CD4-positive, alpha-beta T cell treated with Interleukin-1 beta for 1 hour (primary cell): ENCODE measurements around the gene INAFM1.

Experiments used
- DNase-seq, 2 donors: peaks; one replicate each; pipeline ENCODE4 v3.0.0-alpha.2; 2020 to 2022

The INAFM1 gene

DNA sequence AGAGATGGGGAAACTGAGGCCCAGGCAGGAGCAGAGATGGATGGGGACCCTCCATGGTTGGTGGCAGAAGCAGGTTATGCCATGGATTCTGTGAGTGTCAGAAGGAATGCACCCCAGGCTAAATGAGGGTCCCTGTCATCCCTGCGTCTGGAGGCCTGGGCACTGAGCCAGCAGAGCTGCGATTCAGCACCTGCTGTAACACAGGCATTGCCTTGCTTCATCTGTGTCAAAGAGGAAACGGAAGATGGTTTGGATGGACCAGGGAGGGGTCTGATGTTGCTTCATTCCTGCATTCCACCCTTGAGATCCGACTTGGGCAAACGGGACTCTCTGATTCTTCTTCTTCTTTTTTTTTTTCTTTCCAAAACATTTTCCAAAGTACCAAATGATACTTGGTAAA, 36.1 kb downstream of the INAFM1 start:
- DNase-seq, result peak in 1 of 2 donors; percentile 52

DNA sequence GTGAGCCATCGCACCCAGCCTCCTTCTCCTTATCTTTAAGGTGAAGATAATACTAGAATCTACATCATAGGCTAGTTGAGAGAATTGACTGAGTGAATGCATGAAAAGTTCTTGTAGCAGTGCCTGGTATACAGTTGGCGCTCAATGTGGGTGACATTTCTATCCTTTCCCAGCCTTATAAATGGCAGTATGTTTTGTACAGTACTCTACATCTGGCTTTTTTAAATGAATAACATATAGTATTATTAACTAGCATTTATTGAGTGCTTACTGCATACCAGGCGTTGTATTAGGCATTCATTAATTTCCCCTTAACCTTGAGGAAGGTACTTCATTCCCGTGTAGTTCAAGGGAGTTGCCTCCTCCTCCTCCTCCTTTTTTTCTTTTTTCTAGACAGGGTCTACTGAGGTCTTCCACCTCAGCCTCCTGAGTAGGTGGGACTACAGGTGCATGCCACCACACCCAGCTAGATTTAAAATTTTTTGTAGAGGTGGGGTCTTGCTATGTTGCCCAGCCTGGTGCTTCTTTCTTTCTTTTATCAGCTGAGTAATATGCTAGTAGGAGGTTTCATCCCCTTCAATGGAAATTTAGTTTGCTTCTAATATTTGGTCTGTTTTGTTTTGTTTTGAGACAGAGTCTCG, 37.8 kb downstream of the INAFM1 start:
- DNase-seq, result no peak

DNA sequence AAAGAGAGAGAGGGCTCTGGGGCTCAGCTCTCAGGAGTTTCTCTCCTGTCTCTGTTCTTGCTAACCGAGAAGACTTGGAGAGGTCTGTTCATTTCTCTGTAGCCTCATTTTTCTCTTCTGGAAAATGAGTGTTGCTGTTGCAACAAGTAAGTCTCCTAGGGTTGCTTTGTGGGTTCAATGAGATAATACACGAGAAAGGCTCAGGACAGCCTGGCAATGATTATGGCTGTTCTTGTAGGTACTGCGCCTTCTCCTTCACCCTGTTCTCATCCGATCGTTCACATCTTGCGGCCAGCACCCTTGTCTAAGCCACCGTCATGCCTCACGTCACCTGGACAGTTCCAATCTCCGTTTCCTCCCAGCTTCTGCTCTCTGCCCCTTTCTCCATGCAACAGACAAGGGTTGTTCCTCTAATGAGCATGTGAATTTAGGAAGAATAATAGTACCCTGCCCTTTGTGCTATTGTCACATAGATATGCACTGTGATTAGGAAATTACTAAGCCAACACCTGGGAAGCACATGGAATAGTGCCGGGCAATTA, 39.1 kb downstream of the INAFM1 start:
- DNase-seq, result no peak

DNA sequence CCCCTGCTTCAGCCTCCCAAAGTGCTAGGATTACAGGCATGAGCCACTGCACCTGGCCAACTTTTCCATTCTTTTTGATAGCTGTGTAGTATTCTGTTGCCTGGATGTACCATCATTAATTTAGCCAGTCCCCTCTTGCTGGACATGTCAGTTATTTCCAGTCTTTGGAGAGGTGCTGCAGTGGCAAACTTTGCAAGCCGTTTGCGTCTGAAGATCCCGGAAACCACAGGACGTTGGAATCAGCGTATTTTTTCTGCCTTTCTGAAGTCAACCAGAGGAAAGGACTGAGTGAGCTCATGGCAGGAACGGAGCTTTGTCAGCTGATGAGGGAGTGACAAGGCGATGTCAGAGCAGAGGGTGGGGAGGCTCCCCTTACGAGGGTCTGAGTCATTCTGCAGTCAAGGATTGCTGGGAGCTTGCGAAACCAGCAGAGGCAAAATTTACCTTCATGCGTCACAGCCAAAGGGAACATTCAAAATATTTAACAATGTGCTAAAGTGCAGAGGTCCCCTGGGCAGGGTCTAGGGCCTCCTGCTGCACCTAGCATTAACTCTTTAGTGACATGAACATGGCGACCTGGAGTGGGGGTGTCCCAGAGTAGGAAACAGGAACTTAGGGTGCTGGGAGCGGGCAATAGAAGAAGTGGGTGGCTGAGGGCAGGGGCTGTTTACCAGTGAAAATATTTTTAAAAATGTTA, 40.6 kb downstream of the INAFM1 start:
- DNase-seq, result peak in 1 of 2 donors; percentile 82

DNA sequence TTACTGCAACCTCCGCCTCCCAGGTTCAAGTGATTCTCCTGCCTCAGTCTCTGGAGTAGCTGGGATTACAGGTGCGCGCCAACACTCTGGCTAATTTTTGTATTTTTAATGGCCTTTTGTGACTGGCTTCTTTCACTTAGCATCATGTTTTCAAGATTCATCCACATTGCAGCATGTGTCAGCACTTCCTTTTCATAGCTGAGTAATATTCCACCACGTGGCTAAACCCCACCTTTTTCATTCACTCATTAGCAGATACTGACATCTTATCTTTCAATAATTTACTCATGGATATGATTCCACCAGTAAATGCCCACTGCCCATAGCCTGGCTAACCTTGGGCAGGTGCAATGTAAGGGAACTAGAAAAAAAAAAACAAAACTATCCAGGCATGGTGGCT, 41.8 kb downstream of the INAFM1 start:
- no peak for DNase-seq

- no peak for DNase-seq
Observed at GRCh38 chr19:47319923-47320871, 45.5 kb downstream of the INAFM1 start.

- no peak for DNase-seq
Observed at GRCh38 chr19:47321630-47322029, 46.9 kb downstream of the INAFM1 start.

DNA sequence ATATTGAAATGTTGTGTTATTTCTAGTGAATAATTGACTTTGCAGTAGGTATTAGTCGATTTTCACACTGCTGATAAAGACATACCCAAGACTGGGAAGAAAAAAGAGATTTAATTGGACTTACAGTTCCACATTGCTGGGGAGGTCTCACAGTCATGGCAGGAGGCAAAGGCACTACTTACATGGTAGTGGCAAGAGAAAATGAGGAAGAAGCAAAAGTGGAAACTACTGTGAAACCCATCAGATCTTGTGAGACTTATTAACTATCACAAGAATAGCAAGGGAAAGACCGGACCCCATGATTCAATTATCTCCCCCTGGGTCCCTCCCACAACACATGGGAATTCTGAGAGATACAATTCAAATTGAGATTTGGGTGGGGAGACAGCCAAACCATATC, 47.4 kb downstream of the INAFM1 start:
- no peak for DNase-seq

DNA sequence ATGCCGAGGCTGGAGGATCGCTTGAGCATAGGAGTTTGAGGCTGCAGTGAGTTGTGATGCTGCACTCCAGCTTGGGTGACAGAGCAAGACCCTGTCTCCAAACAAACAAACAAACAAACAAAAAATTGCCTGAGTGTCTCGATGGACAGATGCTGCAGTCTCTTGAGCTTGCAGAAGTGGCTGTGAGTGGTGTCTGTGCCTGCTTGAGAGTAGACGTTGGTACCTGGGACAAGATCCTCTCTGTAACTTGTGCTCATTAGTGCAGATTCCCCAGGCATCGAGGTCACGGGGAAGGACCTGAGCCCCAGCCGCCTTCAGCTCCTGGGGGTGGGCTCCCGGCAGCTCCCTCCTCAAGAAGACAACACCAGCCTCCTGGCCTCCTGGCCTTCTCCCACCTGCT, 48.7 kb downstream of the INAFM1 start:
- no peak for DNase-seq

- DNase-seq, result no peak
Observed at GRCh38 chr19:47323872-47324271, 49.2 kb downstream of the INAFM1 start.

DNA sequence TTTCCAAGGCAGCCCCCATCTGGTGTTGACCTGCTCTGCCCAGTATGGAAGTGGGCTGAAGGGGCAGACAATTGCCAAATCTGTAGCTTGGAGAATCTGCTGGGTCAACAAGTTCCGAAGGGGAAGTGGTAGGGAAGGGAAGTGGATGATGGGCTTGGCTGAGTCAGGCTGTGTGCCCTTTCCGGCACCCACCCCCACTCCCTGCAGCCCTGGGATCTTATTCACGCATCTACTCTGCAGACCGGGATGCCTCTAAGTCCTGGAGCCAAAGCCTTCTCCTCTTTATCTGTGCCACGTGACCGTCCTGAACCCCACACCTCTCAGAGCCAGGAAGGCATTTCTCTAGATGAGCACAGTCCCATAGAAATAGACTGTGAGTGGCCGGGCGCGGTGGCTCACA, 49.8 kb downstream of the INAFM1 start:
- peak in 1 of 2 donors; percentile 74 for DNase-seq
